ENCODE data around the gene SLC34A1. TPM values are rescaled to one million over a fixed set of nuclear protein-coding genes. Genes with fewer than 3 reads are reported as not detected.
A peak's percentile ranks its signal among the peaks of the same experiment; 100 is the strongest.

SLC34A1 gene
- total RNA-seq, 1 experiment from 2014 or later: not detected

DNA sequence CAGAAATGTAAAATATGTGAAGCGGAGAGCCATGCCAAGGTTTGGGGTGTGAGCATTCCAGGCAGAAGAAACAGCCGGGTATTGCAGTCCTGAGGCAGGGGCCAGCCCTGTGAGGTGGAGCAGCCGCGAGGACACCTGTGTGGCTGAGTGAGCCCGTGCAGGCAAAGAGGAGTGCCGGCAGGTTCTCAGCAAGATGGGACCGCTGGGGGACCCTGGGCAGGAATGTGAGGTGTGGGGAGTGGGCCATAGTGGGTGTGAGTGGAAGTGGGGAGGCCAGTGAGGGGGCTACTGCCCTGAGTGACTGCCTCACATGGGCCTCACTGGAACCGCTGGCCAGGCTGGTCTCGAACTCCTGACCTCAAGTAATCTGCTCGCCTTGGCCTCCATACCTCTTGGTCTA lies 54.2 kb downstream of the SLC34A1 start:
- Histone ChIP-seq H3K4me1 (0 out of 2 replicates have a peak, but pooled peaks cover 3% of the 10 kb centered on the region), H3K36me3 (ENCODE audit: control insufficient read depth, insufficient read depth, low read length) (peaks cover 5% of the 10 kb centered on the region), H3K9me3 (no peaks in the 10 kb centered on the region), H3K4me3 (ENCODE audit: low read depth, low read length) (no peak overlapping the region), H3K27me3 (replicated peaks; ENCODE audit: control insufficient read depth, insufficient read depth, low read length) (no peaks in the 10 kb centered on the region)
- intact Hi-C loops (cut with micrococcal nuclease; ENCODE audit: unreplicated experiment): no loop called here
- TF ChIP-seq, protein P1, sequence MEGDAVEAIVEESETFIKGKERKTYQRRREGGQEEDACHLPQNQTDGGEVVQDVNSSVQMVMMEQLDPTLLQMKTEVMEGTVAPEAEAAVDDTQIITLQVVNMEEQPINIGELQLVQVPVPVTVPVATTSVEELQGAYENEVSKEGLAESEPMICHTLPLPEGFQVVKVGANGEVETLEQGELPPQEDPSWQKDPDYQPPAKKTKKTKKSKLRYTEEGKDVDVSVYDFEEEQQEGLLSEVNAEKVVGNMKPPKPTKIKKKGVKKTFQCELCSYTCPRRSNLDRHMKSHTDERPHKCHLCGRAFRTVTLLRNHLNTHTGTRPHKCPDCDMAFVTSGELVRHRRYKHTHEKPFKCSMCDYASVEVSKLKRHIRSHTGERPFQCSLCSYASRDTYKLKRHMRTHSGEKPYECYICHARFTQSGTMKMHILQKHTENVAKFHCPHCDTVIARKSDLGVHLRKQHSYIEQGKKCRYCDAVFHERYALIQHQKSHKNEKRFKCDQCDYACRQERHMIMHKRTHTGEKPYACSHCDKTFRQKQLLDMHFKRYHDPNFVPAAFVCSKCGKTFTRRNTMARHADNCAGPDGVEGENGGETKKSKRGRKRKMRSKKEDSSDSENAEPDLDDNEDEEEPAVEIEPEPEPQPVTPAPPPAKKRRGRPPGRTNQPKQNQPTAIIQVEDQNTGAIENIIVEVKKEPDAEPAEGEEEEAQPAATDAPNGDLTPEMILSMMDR (IDR thresholded peaks at IDR 0.05; ENCODE audit: insufficient read depth in 1 of 2, low read depth in 1 of 2, low read length in 1 of 2, severe bottlenecking in 1 of 2, unreplicated experiment in 1 of 2): no peak
- Mint-ChIP-seq H3K9me3 (ENCODE audit: unreplicated experiment) (no peaks in the 10 kb centered on the region), H3K36me3 (ENCODE audit: insufficient read depth, unreplicated experiment) (peaks cover 47% of the 10 kb centered on the region), H3K4me3 (ENCODE audit: unreplicated experiment) (no peak overlapping the region), H3K27me3 (ENCODE audit: insufficient read depth, unreplicated experiment) (no peaks in the 10 kb centered on the region), H3K27ac (ENCODE audit: unreplicated experiment) (no peak overlapping the region), H3K4me1 (ENCODE audit: low read depth, unreplicated experiment) (no peaks in the 10 kb centered on the region)
- ChIA-PET CTCF (interaction anchor here (1.1 kb wide), 1 partner anchor 34 kb away, joined by 4 read pairs; no protein-coding TSS in a partner anchor), POLR2A (no interaction called here)
- BruUV-seq (replicated peaks): no TSS peak
- peak in 1 of 2 experiments; percentile 38 for DNase-seq

DNA sequence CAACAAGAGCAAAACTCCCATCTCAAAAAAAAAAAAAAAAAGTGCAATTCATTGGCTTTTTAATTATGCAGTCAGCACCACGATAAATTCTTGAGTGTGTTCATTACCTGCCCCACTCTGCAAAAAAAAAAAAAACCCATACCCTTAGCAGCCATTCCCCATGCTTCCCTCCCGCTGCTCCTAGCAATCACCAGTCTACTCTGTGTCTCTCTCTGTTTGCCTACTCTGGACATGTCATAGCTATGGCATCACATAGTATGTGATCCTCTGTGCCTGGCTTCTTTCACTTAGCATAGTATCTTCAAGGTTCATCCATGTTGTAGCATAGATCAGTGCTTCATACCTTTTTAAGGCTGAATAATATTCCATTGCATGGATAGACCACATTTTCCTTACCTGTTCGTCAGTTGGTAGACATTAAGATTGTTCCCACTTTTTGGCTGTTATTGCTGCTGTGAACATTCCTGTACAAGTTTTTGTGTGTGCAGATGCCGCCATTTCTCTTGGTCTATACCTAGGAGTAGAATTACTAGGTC lies 55.4 kb downstream of the SLC34A1 start:
- Mint-ChIP-seq H3K27me3 (ENCODE audit: insufficient read depth, unreplicated experiment) (no peaks in the 10 kb centered on the region), H3K4me3 (ENCODE audit: unreplicated experiment) (no peak overlapping the region), H3K27ac (ENCODE audit: unreplicated experiment) (no peak overlapping the region), H3K4me1 (ENCODE audit: low read depth, unreplicated experiment) (peaks cover 5% of the 10 kb centered on the region), H3K36me3 (ENCODE audit: insufficient read depth, unreplicated experiment) (peaks cover 58% of the 10 kb centered on the region), H3K9me3 (ENCODE audit: unreplicated experiment) (no peaks in the 10 kb centered on the region)
- ChIA-PET CTCF (no interaction called here), POLR2A (no interaction called here)
- Histone ChIP-seq H3K4me3 (ENCODE audit: low read depth, low read length) (no peak overlapping the region), H3K4me1 (0 out of 2 replicates have a peak, but pooled peaks cover 3% of the 10 kb centered on the region), H3K9me3 (no peaks in the 10 kb centered on the region), H3K36me3 (ENCODE audit: control insufficient read depth, insufficient read depth, low read length) (peaks cover 5% of the 10 kb centered on the region), H3K27me3 (replicated peaks; ENCODE audit: control insufficient read depth, insufficient read depth, low read length) (no peaks in the 10 kb centered on the region)
- TF ChIP-seq, protein P1 (IDR thresholded peaks at IDR 0.05; ENCODE audit: insufficient read depth in 1 of 2, low read depth in 1 of 2, low read length in 1 of 2, severe bottlenecking in 1 of 2, unreplicated experiment in 1 of 2): no peak
- intact Hi-C loops (cut with micrococcal nuclease; ENCODE audit: unreplicated experiment): no loop called here
- BruUV-seq (replicated peaks): no TSS peak
- DNase-seq: no peak

DNA sequence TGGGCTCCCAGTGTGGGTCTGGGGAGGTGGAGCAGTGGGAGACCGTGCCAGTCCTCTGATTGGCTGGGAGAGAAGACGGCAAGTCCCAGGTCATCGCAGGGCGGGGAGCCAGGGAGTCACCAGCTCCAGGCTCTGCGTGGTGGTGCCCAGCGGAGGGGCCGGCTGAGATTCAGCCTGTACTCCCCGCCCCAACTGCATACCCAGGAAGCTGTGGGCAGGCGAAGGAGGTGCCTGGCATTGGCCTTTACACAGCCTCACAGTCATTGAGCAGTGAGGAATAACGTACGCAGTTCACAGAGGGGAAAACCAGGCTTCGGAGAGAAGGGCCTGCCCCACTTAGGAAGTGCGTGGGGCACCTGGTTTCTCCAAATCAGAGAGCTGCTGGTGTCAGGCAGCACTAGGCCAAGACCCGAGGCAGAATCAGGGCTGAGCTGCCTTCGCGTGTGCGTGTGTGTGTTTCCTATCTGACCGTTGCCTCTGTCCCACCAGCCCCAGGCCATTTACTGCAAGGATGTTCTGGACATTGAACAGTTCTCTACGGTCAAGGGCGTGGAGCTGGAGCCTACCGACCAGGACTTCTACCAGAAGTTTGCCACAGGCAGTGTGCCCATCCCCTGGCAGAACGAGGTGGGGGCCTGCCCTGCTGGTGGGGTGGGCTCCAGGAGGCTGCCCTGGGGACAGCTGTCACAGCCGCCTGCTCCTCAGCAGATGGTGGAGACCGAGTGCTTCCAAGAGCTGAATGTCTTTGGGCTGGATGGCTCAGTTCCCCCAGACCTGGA lies 56.2 kb downstream of the SLC34A1 start:
- peaks cover 2% of the 10 kb centered on the region for H3K36me3 ChIP-seq (ENCODE audit: control insufficient read depth, insufficient read depth, low read length)
- ChIA-PET CTCF (no interaction called here), POLR2A (no interaction called here)

More for the DNA sequence above, 56.2 kb downstream of the SLC34A1 start:
- Mint-ChIP-seq H3K4me3 (ENCODE audit: unreplicated experiment) (no peak overlapping the region), H3K27ac (ENCODE audit: unreplicated experiment) (no peak overlapping the region), H3K4me1 (ENCODE audit: low read depth, unreplicated experiment) (peaks cover 8% of the 10 kb centered on the region), H3K36me3 (ENCODE audit: insufficient read depth, unreplicated experiment) (peaks cover 66% of the 10 kb centered on the region), H3K27me3 (ENCODE audit: insufficient read depth, unreplicated experiment) (no peaks in the 10 kb centered on the region), H3K9me3 (ENCODE audit: unreplicated experiment) (no peaks in the 10 kb centered on the region)
- 0 out of 2 replicates have a peak, but pooled peaks cover 3% of the 10 kb centered on the region for H3K4me1 ChIP-seq
- H3K9me3 ChIP-seq: no peaks in the 10 kb centered on the region
- no TSS peak for BruUV-seq (replicated peaks)
- H3K4me3 ChIP-seq (ENCODE audit: low read depth, low read length): no peak overlapping the region
- TF ChIP-seq, protein P1 (IDR thresholded peaks at IDR 0.05; ENCODE audit: insufficient read depth in 1 of 2, low read depth in 1 of 2, low read length in 1 of 2, severe bottlenecking in 1 of 2, unreplicated experiment in 1 of 2): no peak
- intact Hi-C loops (cut with micrococcal nuclease; ENCODE audit: unreplicated experiment): no loop called here
- no peaks in the 10 kb centered on the region for H3K27me3 ChIP-seq (replicated peaks; ENCODE audit: control insufficient read depth, insufficient read depth, low read length)
- DNase-seq: no peak
